NCI-H345 treated with DMSO at 0.1 percent for 48 hours (cell line): ENCODE results near the gene UBE2V1.
"Not testable (repeated sequence)": the region's sequence is repeated elsewhere in the genome, so short reads cannot be mapped to it uniquely, and the experiment has no call there.

Source experiments
- DNase-seq: peaks from one replicate; lab custom pipeline; 2025; ENCODE audit not compliant: unreplicated experiment; lab: John Stamatoyannopoulos, UW

Gene UBE2V1

DNA sequence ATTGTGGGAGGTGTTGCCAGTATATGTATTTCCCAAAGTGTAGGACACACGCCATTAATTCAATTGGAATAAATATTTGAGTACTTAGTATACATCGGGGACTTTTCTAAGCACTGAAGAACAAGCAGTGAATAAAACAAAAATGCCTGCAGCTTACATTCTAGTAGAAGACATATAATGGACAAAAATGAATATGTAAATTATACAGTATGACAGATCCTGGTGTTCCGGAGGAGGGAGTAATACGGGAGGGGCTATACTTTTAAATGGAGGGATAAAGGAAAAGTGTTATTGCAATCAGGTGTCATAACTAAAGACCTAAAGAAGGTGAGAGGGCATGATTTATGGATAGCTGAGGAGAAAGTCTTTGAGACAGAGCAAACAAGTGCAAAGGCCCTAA lies 15.1 kb downstream of the UBE2V1 start:
- DNase-seq = no peak

- no peak for DNase-seq
Measured at GRCh38 chr20:50096237-50096636, 16.7 kb downstream of the UBE2V1 start.

GRCh38 chr20:50095476-50096078 lies 17.4 kb downstream of the UBE2V1 start:
- DNase-seq = no peak

DNA sequence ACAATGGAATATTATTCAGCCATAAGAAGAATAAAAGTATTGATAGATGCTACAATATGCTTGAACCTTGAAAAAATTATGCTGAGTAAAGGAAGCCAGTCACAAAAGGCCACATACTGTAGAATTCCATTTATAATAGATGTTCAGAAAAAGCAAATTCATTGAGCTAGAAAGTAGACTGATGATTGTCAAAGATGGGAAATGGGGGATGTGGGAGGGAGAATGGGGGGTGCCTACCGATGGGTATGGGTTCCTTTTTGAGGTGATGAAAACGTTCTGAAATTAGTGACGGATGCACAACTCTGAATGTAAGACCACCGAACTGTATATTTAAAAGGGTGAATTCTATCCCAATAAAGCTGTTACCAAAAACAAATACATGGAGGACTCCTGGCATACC lies 18.4 kb downstream of the UBE2V1 start:
- DNase-seq = no peak

GRCh38 chr20:50093240-50093639 lies 19.7 kb downstream of the UBE2V1 start:
- no peak for DNase-seq

GRCh38 chr20:50092436-50092835 lies 20.5 kb downstream of the UBE2V1 start:
- no peak for DNase-seq

GRCh38 chr20:50089787-50090177 lies 23.2 kb downstream of the UBE2V1 start:
- no peak for DNase-seq

DNA sequence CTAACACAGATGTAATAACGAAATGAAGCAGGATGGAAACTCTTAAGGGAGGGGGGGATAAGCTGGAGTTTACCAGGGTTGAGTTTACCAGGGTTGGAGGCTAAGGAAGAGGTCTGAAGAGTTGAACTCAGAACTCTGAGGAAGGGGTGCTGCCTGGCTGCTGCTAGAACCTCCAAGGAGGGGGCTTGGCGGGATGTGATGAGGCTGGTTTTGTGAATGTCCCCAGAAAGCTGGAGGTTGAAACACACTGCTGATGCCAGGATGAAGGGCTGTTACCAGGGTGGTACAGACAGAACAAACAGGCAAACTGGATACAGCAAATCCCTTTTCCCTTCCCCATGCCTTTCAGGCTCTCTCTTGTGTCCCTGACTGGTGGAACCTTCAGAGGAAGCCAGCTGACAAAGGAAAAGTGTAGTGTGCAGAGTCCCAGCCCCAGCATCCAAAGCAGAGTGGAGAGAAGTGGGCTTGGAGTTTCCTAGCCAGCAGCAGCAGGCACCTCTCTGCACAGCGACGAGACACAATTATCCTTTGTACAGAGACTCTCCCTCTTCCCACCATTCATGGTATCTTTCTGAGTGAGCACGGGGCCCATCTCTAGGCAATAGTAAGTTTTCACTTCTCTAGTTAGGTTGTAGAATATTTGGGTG lies 23.7 kb downstream of the UBE2V1 start:
- DNase-seq = no peak

GRCh38 chr20:50088022-50088421 lies 24.9 kb downstream of the UBE2V1 start:
- no peak for DNase-seq

DNA sequence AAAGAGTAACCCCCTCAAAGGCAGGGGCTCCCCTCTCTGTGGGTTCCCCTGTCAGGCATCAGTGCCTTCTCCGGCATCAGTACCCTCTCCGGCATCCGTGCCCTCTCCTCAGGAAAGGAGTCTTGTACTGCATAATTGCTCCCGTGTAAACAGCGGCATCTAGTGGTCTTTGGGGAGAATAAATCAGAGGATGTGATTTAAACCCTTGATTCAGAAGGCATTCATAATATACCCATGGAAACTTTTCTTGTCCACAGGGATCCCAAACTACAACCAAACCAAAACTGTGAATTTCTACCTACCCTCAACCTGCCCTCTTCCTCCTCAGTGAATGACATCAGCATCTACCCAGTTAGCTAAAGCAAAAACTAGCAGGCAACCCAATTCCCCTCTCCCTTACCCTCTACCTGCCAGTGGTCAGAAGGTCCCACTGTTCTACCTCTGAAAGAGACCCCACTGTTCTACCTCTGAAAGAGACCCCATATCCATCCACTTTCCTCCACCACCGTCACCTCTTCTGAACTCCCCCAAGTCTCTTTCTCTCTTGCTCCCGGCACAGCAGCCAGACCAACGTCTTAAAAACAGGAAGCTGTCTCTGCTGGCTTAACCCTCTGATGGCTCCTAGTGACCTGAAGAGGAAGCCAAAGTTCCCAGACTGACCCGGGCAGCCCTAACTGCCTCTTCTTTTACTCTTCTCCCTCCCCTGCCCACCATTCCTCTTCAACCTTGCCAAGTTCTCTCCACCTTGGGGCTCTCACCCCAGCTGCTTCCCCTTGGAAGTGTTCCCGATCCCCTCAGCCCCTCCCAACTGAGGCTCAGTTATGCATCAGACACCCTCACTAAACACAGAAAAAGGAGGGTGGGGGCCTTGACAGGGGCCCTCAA lies 27.2 kb downstream of the UBE2V1 start:
- peak; percentile 49 for DNase-seq

GRCh38 chr20:50085146-50085480 lies 27.8 kb downstream of the UBE2V1 start:
- no peak for DNase-seq

- DNase-seq = no peak
Measured at GRCh38 chr20:50083034-50083433, 29.9 kb downstream of the UBE2V1 start.

DNA sequence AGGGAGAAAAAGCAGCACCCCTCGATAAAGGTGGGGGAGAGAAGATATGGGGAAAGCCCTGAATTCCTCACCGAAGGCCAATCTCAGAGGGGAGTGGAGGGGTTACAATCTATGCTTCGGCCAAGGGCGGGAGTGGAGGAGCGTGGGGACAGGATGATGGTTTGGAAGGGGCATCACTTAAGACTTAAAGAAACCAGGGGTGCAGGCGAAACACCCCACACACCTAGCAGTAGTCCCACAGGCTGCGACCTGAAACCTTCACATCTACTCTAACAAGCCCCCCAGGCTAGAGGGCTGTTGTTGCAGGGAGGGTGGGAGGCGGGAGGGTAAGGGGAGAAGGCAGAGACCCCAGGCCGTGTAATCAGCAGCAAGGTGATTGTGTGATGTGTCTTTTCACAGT lies 30.9 kb downstream of the UBE2V1 start:
- DNase-seq = not testable (repeated sequence)

- DNase-seq = no peak
Measured at GRCh38 chr20:50077818-50078601, 34.9 kb downstream of the UBE2V1 start.

- DNase-seq = no peak
Measured at GRCh38 chr20:50073500-50073899, 39.5 kb downstream of the UBE2V1 start.

- DNase-seq = peak; percentile 70
Measured at GRCh38 chr20:50071039-50071888, 41.7 kb downstream of the UBE2V1 start.

- DNase-seq = no peak
Measured at GRCh38 chr20:50070361-50070760, 42.6 kb downstream of the UBE2V1 start.

GRCh38 chr20:50068041-50068651 lies 44.8 kb downstream of the UBE2V1 start:
- no peak for DNase-seq

DNA sequence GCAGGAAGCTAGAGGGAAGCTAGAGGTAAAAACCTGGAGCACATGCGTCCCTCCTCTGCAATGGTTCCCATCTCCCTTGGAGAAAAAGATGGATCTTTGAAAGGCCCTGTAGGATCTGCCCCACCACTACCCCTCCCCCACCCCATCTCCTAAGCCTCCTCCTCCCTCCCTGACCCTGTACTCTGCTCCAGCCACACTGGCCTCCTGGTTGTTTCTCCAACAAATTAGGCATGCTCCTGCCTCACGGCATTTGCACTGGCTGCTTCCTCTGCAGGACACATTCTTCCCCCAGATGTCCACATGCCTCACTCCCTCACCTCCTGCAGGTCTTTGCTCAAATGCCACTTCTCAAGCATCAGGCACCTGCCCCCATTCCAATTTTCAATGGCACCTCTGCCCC lies 45.5 kb downstream of the UBE2V1 start:
- DNase-seq = no peak

- no peak for DNase-seq
Measured at GRCh38 chr20:50067018-50067417, 45.9 kb downstream of the UBE2V1 start.
